NCI-H1694 (cell line): Measurements from ENCODE around the gene SIPA1.
A peak's percentile ranks its signal among the peaks of the same experiment; 100 is the strongest.
"Not testable (repeated sequence)": the region's sequence is repeated elsewhere in the genome, so short reads cannot be mapped to it uniquely, and the experiment has no call there.

Experiments
- DNase-seq: peaks from one replicate; lab custom pipeline; 2025; lab: John Stamatoyannopoulos, UW

The SIPA1 gene

DNA sequence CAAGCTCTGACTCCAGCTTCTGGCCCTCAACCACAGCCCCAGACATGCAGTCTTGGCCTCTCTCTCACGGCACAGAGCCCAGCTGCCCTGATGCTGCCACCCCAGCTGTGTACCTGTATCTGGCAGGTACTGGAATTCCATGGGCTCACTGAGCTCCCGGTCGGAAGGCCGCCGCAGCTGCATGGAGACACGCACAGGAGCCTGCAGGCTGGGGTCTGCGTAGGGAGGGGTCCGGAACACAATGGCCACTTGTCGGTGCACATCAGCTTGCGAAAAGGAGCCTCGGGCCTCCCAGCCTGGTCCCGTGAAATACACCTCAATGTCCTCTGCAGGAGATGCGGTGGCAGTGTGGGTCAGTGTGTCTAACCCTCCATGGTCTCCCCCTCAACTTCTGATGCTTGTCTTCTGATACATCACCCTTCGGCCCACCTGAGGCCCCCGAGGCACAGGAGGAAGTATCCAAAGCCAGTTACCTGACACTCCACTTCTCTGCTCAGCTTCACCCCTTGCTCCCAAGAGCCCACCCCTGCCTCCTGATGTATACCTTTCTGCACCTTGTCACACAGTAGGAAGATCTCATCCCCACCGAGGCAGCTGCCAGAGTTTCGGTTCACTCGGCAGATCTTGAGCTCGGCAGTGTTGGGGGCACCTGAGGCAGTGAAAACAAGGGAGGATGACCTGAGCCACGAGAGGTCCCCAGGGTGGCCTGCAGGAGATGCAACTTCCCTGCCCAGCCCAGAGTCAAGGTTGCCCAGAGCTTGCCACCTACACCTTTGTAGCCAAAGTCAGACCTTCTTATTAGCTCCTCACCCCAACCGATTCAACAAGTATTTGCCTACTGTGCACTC lies 20.5 kb downstream of the SIPA1 start:
- no peak for DNase-seq

DNA sequence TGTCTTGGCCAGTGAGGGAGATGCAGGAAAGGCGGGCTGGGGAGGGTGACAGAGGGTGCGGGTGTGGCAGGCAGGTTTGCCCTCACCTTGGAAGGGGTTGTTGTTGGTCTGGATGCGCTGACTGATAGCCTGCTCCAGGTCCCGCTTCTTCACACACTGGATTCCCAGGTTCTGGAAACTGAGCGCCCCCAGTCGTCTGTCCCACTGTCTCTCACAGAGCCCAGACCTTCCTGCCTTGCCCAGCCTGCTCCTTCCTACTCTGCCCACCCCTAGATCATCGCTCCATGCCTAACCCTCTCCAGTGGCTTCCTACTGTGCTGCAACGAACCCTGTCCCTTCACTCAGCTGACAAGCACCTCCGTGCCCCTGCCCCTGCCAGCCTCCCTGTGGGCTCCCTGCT lies 22.1 kb downstream of the SIPA1 start:
- no peak for DNase-seq

DNA sequence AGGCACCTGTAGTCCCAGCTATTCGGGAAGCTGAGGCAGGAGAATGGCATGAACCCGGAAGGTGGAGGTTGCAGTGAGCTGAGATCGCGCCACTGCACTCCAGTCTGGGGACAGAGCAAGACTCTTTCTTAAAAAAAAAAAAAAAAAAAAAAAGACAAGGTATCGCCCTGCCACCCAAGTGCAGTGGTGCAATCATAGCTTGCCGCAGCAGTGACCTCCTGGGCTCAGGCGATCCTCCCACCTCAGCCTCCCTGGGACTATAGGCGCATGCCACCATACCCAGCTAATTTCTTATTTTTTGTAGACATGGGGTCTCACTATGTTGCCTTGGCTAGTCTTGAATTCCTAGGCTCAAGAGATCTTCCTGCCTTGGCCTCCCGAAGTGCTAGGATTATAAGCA lies 23.0 kb downstream of the SIPA1 start:
- DNase-seq, result not testable (repeated sequence)

DNA sequence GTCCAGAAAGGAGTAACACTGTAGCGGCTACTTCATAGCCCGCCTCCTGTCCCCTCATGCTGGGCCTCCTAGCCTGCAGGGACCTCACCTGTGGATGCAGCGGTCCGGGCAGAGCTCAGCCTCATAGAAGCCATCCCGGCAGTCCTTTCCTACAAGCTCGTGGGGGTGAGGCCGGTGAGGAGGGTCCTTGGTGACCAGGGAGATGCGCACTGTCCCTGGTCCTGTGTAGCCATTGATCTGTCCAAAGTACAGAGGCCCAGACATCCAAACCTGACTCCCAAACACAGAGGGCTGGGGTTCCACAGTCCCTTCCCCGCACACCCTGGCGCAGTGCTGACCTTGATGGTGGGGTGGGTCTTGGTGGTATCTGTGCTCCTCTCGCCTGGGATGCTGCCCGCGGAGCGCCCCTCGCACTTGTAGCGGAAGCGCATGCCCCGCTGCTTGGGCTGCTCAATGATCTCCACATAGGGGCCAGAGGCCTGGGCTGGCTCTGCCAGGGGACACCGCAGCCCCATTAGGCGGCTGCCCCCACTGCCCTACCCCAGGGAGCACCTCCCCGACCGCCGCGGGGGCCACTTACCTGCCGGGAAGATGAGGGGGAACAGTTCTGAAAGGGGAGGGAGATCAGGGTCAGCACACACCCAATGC lies 23.8 kb downstream of the SIPA1 start:
- DNase-seq, result no peak

DNA sequence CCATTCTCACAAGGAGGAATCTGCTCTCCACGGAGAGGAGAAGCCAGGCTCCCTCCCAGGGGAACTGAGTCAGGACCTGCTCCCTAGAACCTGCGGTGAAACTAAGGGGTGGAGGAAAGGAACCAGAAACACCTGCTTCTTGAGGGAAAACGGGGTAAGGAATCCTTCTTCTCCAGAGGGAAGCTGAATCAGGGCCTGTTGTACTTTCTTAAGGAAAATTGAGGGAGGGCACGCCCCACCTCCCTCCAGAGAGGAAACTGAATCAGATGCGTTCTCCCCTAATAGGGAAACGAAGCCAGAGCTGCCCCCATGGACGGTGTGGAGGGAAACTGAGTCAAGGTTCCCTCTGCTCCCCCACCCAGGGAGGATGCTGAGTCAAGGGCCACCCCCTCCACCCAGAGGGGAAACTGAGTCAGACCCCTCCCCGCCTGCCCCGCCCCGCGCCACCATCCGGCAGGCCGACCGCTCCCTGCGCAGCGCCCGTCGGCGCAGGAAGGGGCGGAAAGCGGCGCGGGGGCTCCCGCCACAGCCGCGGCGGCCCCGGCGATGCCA lies 24.4 kb downstream of the SIPA1 start:
- DNase-seq, result no peak

DNA sequence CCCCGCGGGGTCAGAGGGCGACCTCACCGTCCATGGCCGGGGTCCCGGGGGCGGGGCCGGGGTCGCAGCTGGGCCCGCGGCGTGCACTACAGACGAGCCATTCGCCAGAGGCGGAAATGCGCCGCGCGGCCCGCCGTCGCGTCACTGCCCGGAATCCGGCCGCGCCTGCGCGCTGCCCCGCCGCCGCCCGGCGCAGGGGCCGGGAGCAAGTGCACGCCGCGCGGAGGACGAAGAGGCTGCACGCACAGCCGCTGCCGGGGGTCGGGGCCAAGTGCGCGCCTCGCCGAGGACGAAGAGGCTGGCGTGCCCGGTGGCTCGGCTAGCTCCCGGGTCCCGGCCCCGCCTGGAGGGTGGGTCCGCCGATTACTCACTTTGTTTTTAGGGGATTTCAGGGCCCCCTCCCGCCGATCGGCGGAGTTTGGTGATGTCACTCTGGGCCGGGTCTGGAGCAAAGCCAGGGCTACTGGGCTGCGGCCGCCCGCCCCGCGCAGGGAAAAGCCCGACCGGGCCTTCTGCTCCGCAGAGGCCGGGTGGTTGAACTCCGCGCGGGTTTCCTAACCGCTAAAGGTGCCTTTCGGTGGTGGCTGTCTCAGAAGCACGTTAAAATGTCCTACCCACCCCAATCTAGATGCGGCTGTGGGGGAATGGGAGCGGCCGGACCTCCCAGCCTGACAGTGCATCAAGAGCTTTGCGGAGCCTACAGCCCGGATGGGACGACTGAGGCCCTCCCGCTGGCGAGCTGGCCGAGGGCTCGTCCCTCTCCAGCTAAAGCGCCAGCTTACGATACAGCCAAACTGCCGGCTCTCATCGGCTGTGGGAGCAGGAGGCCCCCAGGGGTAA lies 25.1 kb downstream of the SIPA1 start, which contains the start of gene RELA:
Gene RELA (minus strand): TSS at position 118 of the 840 bp plus-strand sequence. CDS start 84 bp downstream, at position 34.
- peak; percentile 47 for DNase-seq

DNA sequence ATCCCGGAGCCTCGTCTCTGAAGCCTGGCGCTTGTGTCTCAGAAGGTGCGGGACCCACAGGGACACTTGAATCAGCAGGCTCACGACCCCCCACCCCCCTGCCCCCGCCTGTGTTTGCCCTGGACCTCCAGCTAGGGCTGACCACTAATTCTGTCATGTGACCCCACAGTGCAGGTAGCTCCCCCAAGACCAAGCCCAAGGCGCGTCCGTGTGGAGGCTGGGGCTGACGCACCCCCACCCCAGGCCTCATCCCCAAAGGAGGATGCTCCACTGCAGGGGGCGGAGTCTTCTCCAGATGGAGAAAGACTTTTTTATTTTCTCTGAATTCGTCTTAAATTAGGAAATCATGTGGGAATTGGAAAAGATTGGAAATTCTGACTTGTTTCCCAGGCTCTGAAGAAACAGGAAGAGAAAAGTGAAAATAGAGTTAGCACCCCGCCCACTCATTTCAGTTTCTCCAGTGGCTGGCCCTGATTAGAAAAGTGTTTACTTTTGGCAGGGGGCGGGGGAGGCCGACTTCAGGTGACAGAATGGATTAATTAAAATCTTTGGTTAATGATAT lies 25.8 kb downstream of the SIPA1 start:
- no peak for DNase-seq

DNA sequence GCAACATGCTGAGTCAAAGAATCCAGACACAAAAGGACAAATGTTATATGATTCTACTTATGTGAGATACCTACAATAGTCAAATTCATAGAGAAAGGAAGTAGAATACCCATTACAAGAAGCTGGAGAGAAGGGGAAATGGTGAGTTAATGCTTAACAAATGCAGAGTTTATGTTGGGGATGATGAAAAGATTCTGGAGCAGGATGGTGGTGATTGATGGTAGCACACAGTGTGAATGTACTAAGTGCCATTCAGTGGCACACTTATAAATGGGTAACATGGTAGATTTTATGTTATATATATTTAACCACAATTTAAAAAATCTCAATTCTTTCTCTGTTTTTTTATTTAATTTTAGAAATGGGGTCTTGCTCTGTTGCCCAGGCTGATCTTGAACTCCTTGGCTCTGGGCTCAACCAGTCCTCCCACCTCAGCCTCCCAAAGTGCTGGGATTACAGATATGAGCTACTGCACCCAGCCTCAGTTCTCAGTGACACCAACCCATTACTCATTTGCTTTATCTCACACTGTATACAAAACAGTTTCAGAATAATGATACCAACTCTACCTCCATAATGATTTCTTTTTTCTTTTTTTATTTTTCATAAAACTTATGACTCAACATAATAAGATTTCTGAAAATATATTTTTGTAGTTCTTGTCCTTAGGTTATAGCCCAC lies 34.4 kb downstream of the SIPA1 start:
- no peak for DNase-seq

DNA sequence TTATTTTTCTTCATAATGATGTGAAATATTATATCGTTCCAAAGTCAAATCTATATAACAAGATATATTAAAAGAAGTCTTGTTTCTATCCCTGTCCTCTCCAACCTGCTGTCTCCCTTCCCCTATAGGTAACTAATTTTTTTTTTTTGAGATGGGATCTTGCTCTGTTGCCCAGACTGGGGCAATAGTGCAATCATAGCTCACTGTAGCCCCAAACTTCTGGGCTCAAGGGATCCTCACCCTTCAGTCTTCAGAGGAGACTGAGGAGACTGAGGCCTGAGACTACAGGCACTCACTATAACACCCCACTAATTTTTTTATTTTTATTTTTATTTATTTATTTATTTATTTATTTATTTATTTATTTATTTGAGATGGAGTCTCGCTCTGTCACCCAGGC lies 35.1 kb downstream of the SIPA1 start:
- DNase-seq, result no peak

DNA sequence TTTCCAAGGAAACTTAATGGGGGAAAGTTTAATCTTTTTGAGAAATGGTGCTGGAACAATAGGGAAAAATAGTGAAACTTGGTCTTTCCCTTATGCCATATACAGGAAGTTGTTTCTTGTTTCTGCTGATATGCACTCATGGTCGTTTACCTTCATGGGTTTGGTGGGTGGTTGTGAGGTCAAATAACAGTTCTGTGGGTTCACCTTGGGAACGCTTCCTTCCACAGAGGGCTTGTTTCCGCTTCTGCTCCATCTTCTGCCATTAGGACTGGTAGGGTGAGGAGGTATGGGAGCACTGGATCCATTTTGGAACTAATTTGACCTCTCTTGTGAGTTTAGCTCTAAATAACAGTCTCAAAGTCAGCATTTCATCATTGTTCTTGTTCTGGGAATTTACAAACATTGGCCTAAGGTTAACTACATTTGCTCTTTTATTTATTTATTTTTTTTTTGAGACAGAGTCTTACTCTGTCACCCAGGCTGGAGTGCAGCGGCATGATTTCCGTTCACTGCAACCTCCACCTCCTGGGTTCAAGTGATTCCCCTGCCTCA lies 42.4 kb downstream of the SIPA1 start:
- DNase-seq, result no peak

DNA sequence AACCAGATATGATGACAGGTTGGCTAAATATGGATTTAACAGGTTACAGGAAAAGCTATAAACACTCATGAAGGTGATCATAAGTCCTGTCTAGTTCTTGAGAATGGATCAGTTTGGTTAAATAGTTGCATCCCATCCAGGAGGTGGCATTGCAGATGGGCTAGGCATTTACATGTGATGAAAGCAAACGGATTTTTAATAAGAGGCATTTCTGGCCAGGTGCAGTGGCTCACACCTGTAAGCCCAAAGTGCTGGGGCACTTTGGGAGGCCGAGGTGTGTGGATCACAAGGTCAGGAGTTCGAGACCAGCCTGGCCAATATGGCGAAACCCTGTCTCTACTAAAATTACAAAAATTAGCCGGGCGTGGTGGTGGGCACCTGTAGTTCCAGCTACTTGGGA lies 45.6 kb downstream of the SIPA1 start:
- not testable (repeated sequence) for DNase-seq

DNA sequence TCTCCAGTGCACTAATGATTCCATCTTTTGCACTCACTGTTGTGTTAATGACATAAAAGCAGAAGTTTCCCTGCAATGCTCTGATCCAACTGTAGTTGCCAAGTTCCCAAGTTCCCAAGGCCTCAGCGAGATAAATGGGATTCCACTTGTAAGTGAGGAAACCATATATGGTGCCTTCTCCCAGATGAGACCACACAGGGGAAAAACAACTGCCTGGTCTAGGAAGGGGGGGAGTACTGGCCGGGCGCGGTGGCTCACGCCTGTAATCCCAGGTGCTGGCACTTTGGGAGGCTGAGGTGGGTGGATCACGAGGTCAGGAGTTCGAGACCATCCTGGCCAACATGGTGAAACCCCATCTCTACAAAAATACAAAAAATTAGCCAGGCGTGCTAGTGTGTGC lies 48.1 kb downstream of the SIPA1 start:
- no peak for DNase-seq

DNA sequence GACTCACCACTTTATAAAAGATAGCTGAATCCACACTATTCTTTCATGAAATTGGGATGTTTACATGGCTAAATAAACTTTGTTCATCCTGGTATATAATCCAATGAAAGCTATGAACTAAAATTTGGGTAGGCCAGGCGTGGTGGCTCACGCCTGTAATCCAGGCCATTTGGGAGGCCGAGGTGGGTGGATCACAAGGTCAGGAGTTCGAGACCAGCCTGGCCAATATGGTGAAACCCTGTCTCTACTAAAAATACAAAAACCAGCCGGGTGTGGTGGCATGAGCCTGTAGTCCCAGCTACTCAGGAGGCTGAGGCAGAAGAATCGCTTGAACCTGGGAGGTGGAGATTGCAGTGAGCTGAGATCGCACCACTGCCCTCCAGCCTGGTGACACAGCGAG lies 53.9 kb downstream of the SIPA1 start:
- not testable (repeated sequence) for DNase-seq

DNA sequence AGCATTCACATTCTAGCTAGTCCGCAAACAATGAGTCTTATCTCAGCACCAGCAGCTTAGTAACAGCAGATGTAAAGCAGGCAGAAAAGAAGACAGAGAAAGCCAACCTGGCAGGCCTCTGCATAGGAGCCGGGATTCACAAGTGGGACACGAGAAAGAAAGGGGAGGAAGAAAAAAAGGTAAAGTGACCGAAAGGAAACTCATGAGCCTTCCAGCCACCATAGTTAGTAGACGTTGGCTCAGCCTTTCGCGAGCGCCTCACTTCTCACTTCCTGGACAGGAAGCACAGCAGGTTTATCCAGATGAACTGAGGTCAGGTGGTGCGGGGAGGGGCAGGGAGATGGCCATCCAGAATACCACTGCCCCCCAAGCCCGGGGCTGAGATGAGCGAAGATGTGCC lies 54.5 kb downstream of the SIPA1 start:
- DNase-seq, result no peak

DNA sequence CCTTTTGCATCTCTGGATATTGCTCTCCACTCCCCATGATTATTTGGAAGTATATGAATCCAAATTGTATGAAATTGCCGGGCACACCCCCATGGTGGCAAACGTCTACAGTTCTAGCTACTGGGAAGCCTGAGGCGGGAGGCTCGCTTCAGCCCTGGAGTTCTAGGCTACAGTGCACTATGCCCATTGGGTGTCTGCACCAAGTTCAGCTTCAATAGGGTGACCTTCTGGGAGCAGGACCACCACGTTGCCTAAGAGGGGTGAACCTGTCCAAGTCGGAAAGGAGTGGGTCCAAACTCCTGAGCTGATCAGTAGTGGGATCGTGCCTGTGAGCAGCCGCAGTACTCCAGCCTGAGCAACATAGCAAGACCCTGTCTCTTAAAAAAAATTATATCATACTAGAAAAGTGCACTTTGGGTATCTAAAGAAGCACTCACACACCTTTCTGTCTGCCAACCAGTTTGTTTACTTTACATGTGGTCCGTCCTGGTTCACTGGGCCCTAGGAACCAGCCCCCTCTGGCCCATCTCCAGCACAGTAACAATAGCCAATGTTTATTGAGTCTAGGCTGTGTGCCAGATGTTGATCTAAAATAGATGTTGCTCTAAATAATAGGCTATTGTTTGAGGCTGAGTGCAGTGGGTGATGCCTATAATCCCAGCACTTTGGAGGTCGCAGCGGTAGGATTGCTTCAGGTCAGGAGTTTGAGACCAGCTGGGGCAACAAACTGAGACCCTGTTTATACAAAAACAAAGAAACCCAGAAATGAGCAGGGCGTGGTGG lies 57.7 kb downstream of the SIPA1 start:
- peak; percentile 21 for DNase-seq

DNA sequence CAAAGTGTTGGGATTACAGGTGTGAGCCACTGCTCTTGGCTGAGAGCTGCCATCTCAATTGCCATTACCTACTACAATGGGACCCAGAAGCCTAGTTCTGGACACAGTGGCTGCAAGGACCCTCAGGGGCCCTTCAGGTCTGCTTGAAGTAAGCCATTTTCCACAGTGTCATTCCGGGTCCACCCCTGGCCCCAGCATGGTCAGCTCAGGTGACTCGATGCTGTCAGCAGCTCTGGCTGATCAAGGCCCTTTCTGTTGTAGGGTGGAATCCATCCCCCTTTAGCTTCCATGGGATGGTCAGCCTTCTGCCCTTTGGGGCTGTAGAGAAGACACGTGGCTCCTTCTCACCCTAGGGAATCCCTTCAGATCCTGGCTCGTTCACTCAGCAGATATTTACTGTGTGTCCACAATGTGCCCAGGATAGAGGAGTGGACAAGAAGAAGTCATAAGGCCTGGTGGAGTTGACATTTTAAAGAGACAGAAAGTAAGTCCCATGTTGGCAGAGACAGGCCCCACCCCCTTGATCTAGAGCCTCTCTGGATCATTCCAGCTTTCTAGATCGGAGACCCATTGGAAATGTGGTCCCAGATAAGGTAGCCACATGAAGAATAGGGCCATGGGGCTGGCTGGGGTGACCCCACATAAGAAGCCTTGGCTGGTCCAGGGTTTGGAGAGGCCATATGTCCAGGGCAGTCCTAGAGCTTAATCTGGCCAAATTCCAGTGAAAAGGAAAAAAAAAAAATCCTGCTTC lies 59.1 kb downstream of the SIPA1 start:
- DNase-seq, result no peak

DNA sequence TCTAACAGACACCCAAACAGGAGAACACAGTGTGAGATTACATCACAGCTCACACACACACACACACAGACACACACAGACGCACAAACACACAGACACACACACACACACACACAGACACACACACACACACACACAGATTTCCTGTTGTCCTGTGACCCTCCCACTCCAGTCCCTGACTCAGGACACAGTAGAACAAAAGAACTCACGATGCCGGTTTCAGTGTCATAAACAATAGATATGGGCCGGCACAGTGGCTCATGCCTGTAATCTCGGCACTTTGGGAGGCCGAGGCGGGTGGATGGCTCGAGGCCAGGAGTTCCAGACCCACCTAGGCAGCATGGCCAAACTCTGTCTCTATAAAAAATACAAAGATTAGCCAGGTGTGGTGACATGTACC lies 60.3 kb downstream of the SIPA1 start:
- no peak for DNase-seq

DNA sequence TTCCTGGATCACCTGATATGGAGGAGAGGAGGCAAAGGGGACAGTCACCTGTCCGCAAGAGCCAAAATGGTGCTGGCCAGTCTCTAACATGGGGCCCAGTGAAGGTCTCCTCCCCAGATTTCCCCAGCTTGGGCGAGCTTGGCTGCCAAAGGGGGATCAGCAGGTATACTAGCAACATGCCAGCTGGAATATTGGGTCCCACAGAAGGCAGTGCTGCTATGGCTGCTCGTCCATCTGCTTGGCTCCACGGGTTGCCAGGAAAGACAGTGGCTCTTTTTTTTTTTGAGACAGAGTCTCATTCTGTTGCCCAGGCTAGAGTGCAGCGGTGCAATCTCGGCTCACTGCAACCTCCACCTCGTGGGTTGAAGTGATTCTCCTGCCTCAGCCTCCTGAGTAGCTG lies 61.4 kb downstream of the SIPA1 start:
- DNase-seq, result peak; percentile 63

DNA sequence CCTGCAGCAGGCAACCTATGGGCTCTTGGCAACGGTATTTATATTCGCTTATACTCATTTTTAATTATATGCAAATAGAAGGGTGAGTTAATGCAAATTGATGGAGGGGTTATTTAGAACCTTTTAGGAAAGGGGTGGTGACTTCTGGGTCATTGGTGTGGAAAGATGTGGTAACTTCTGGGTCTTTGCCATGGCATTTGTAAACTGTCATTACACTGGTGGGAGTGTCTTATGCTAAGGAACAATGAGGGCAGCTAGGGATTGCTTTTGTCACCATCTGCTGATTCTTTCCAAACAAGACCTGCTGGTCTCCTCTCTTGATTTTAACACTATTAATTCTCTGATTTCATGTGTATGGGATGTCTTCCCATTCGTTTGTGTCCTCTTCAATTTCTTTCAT lies 62.5 kb downstream of the SIPA1 start:
- peak; percentile 77 for DNase-seq
